NCI-H82 treated with DMSO at 0.1 percent for 48 hours (cell line): ENCODE data around the gene ITGAL.

Source experiments
- DNase-seq: peaks from one replicate; lab custom pipeline; 2025; ENCODE audit not compliant: unreplicated experiment; lab: John Stamatoyannopoulos, UW

Gene ITGAL

DNA sequence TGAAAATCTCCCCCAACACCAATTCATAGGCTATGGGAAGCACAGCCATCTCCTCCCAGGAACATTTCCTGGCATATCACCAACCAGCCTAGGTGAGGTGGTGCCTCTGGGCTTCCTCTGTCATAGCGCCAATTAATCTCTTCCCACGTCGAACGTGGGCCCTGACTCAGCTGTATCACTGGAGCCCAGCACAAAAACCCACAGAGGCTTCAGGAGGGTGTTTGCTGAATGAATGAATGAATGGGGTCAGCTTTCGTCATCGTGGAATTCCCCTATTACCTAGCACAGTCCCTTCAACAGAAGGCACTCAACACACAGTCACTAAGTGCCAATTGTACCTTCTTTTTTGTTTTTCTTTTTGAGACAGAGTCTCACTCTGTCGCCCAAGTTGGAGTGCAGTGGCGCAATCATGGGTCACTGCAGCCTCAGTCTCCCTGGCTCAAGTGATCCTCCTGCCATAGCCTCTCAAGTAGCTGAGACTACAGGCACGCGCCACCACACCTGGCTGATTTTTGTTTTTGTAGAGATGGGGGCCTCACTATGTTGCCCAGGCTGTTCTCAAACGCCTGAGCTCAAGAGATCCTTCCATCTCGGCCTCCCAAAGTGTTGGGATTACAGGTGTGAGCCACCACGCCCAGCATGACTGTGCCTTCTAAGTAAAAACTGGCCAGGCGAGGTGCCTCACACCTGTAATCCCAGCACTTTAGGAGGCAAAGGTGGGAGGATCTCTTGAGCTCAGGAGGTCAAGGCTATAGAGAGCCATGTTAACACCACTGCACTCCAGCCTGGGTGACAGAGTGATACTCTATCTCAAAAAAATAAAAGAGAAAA, 94.8 kb downstream of the ITGAL start:
- DNase-seq: no peak

DNA sequence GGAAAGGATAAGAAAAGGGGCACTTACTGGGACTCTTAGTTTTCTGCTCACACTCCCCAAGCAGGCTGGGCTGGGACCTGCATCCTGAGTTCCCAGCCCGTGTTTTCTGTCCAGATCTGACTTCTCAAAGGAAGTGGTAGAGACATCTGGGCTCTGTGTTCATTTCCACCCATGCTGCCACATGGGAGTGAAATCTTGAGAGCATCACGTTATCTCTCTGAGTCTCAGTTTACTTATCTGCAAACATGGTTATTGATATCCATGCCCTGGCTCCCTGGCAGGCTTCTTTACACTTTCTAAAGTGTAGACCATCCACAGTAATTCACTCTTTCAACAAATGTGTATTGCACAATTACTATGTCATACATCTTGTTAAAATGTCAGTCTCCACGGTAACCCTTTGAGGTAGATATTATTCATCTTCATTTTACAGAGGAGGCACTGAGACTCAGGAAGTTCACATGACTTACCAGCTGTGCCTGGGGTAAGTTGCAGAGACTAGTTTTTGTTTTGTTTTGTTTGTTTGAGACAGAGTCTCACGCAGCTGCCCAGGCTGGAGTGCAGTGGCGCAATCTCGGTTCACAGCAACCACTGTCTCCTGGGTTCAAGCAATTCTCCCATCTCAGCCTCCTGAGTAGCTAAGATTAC, 95.6 kb downstream of the ITGAL start:
- no peak for DNase-seq

DNA sequence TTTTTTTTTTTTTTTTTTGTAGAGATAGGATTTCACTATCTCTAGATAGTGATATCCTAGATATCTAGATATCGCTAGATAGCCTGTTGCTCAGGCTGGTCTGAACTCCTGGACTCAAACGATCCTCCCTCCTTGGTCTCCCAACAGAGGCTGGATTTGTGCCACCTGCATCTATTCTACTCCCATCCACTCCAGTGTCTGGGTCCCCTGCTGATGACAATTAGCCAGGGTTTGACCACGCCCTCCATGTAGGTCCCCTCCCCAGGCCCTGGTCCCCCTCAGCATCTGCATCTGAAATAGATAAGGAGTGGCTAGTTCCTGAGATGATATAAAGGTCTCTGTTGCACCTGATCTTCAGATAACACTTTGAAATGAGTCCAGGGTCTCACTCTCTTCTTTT, 96.7 kb downstream of the ITGAL start:
- no peak for DNase-seq

DNA sequence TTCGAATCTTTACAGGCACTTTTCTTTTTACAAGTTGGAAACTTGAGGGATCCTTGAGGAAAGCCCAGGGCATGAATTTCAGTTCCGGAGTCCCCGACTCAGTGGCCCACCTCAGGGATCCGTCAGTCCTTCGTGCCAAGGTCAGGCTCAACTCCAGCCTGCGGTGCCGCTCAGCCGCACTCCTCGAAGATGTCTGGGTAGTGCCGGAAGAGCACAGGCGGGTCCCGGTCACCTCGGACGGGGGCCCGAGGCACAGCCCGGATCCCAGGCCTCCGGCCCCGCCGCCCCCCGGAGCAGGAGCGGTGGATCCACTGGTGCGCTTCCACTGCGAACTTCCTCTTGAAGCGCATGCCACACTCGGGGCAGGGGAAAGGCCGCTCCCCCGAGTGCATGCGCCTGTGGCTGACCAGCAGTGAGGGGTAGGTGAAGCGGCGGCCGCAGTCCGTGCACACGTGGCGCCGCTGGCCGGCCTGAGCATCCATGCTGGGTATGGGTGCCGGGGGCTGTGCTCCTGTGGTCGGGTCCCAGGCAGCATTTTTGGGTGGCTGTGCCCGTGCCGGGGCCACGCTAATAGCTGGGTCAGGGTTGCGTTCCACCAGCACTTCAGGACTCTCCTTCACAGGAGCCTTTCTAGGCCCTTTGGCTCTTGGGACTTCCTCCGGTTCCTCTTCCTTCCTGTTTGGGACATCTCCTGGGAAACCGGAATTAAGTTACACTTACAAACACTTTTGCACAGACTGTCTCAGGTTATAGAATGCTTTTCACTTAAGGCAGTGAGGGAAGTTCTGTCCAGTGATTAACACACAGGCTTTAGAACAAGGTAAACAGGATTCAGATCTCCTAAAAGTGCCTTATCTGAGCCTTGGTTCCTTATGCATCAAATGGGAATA, 97.4 kb downstream of the ITGAL start:
- DNase-seq: no peak

DNA sequence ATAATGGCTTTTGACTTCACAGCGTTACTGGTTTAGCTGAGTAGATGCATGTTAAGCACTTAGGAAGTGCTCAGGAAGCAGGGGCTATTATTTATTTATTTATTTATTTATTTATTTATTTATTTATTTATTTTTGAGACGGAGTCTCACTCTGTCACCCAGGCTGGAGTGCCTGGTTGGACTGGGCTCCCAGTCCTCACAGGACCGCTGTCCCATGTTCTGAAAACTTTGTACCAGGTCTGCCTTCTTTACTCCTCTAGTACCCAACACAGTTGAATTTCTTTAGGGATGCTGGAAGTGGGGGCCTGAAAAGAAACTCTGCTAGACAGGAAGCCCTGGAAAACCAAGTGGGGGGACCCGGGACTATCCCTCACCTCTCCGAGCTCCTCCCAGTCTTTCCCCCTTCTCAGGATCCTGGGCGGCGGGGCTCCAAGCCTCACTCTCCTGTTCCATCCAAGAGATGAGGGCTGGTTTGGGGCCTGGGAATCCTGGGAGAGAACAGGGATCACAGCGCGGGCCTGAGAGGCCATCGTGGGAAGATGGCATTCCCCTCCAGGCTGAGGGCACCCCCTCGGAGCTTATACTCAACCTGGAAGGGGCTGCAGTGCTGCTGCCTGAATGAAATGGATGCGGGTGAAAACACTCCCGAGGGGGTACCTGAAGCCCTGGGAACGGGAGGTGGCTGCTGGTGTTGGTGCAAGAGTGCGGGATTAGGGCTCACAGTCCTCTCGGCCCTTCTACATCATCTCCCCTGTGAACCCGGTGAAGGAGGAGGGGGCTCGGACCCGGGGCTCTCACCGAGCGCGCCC, 98.3 kb downstream of the ITGAL start:
- no peak for DNase-seq

DNA sequence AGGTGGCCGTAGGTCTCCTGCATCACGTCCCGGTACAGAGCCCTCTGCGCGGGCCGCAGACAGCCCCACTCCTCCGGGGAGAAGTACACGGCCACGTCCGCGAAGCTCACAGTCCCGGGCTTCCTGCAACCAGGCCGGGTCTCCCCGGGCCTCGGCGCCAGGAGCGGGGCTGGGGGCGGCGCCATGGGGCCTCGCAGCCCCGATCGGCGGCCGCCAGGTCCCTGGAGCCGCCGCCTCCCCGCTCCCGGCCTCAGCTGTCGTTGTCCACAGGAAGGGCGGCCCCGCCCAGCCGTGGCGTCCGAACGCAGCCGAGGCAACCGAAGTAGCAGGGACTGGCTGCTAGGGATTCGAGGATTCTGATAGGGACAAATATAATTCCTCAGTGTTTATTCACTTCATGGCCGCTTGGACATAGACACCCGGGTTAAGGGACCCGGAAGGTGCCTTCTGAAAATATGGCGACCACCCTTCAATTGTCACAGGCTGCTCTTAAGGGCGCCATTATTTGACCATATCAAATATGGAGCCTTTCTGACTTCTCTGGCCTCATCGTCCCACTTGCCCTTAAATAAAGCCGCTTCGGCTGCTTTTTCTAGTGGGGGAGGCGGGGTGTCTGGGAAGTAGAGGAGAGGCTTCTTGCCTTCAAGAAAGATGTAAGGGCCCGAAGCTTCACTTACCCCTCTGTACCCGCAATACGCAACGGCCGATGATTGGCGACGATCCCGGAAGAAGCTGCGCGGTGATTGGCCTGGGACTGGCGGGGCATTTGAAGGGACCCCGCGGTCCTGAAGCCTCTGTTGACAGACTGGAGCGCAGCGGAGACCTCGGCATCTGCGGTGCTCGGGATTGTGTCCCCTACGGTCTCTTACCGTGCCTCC, 99.1 kb downstream of the ITGAL start, which contains the start of gene ZNF688:
Gene ZNF688, minus strand, starts transcription at position 270 of the 878 bp plus-strand sequence. Its CDS starts 85 bp downstream, at position 185.
- peak; percentile 92 for DNase-seq
